Measurements from ENCODE around the gene PHC3.

PHC3 gene

GRCh38 chr3:170180079-170180907 lies 1.2 kb downstream of the PHC3 start:
- DNase-seq: no peak

- DNase-seq: no peak
Measured at GRCh38 chr3:170179432-170179831, 2.1 kb downstream of the PHC3 start.

- DNase-seq: no peak
Measured at GRCh38 chr3:170178651-170179050, 2.9 kb downstream of the PHC3 start.

- no peak for DNase-seq
Measured at GRCh38 chr3:170171563-170171962, 10.0 kb downstream of the PHC3 start.

- DNase-seq: no peak
Measured at GRCh38 chr3:170164717-170165116, 16.8 kb downstream of the PHC3 start.

GRCh38 chr3:170163956-170164645 lies 17.4 kb downstream of the PHC3 start:
- DNase-seq: no peak

GRCh38 chr3:170162630-170163029 lies 18.9 kb downstream of the PHC3 start:
- no peak for DNase-seq

- DNase-seq: no peak
Measured at GRCh38 chr3:170162052-170162451, 19.5 kb downstream of the PHC3 start.

GRCh38 chr3:170159933-170160332 lies 21.6 kb downstream of the PHC3 start:
- DNase-seq: no peak

GRCh38 chr3:170159459-170159858 lies 22.1 kb downstream of the PHC3 start:
- no peak for DNase-seq

GRCh38 chr3:170155604-170156003 lies 25.9 kb downstream of the PHC3 start:
- no peak for DNase-seq

GRCh38 chr3:170154569-170155143 lies 26.9 kb downstream of the PHC3 start:
- no peak for DNase-seq

- DNase-seq: no peak
Measured at GRCh38 chr3:170154084-170154483, 27.4 kb downstream of the PHC3 start.

- DNase-seq: no peak
Measured at GRCh38 chr3:170151536-170151935, 30.0 kb downstream of the PHC3 start.

GRCh38 chr3:170149016-170149415 lies 32.5 kb downstream of the PHC3 start:
- no peak for DNase-seq

- DNase-seq: no peak
Measured at GRCh38 chr3:170145278-170145677, 36.3 kb downstream of the PHC3 start.

GRCh38 chr3:170144437-170144843 lies 37.1 kb downstream of the PHC3 start:
- no peak for DNase-seq

GRCh38 chr3:170142373-170142772 lies 39.2 kb downstream of the PHC3 start:
- DNase-seq: no peak

- no peak for DNase-seq
Measured at GRCh38 chr3:170137986-170138385, 43.5 kb downstream of the PHC3 start.

- DNase-seq: no peak
Measured at GRCh38 chr3:170132335-170132734, 49.2 kb downstream of the PHC3 start.

- DNase-seq: no peak
Measured at GRCh38 chr3:170130532-170130931, 51.0 kb downstream of the PHC3 start.

GRCh38 chr3:170128977-170129431 lies 52.5 kb downstream of the PHC3 start:
- no peak for DNase-seq

- no peak for DNase-seq
Measured at GRCh38 chr3:170128259-170128976, 53.1 kb downstream of the PHC3 start.
